ENCODE results near the gene THSD1. TPM values are rescaled to one million over a fixed set of nuclear protein-coding genes. Genes with fewer than 3 reads are reported as not detected.

THSD1 gene
- total and polyA plus RNA-seq, 2 donors (not counting 1 experiment from before 2014, with no cell fraction given), result 5.2 to 9.1 TPM

DNA sequence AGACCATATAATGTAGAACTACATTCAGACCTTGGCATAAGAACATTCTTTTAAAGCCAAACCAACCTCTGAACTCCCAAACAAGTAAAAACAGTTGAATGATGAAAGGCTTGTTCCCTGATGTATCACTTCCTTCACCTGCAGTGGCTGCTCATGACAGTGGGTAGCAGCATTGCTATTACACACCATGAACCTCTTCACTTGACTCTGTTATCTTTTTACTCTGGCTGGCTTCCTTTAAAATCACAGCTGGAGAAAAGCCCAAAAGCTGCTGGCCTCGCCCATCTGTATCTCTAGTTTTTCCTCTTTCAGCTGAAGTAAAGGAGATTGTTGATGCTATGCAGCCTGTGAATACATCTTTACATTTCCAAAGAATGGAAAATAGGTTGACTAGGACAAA lies 22.6 kb downstream of the THSD1 start:
- no peak overlapping the region for H3K4me2 ChIP-seq (ENCODE audit: extremely low read depth, insufficient read depth, low read length)
- peak in 1 of 2 donors; percentile 37 for DNase-seq (ENCODE audit: low read depth in 2 of 2)
- no peaks in the 10 kb centered on the region for H3K79me2 ChIP-seq (ENCODE audit: control insufficient read depth, insufficient read depth, low read length)
- no peak overlapping the region for H3K27ac ChIP-seq (ENCODE audit: insufficient read depth, low read length)
- no peak for TF ChIP-seq EZH2 (IDR thresholded peaks at IDR 0.05; ENCODE audit: low read length, missing control alignments)
- TF ChIP-seq CTCF (conservative IDR thresholded peaks at IDR 0.05 in 1 of 2, IDR thresholded peaks at IDR 0.05 in 1 of 2; ENCODE audit: low read depth in 1 of 2, low read length in 2 of 2), result no peak
- no peak overlapping the region for H3K9ac ChIP-seq (ENCODE audit: insufficient read depth, low read length)
- no peaks in the 10 kb centered on the region for H3K36me3 ChIP-seq (ENCODE audit: control insufficient read depth, insufficient read depth, low read length)
- no peak overlapping the region for H2AFZ ChIP-seq (ENCODE audit: low read length)
- no peaks in the 10 kb centered on the region for H3K9me3 ChIP-seq (ENCODE audit: control insufficient read depth, insufficient read depth, low read depth, low read length)
- no peaks in the 10 kb centered on the region for H4K20me1 ChIP-seq (ENCODE audit: control insufficient read depth, extremely low read depth, insufficient read depth, low read length)
- no peaks in the 10 kb centered on the region for H3K4me1 ChIP-seq (ENCODE audit: control insufficient read depth, extremely low read depth, insufficient read depth, low read length)
- H3K4me3 ChIP-seq (replicated peaks in 1 of 4; ENCODE audit: control extremely low read depth in 1 of 4, insufficient read depth in 1 of 4, low read depth in 3 of 4, low read length in 4 of 4), result no peak overlapping the region
- no peaks in the 10 kb centered on the region for H3K27me3 ChIP-seq (ENCODE audit: control insufficient read depth, insufficient read depth, low read length)

GRCh38 chr13:52378312-52378711 lies 27.7 kb downstream of the THSD1 start:
- Histone ChIP-seq H3K36me3 (ENCODE audit: control insufficient read depth, insufficient read depth, low read length) (peaks cover 7% of the 10 kb centered on the region), H3K79me2 (ENCODE audit: control insufficient read depth, insufficient read depth, low read length) (no peaks in the 10 kb centered on the region), H4K20me1 (ENCODE audit: control insufficient read depth, extremely low read depth, insufficient read depth, low read length) (no peaks in the 10 kb centered on the region), H3K27me3 (ENCODE audit: control insufficient read depth, insufficient read depth, low read length) (no peaks in the 10 kb centered on the region), H3K27ac (ENCODE audit: insufficient read depth, low read length) (no peak overlapping the region), H3K4me2 (ENCODE audit: extremely low read depth, insufficient read depth, low read length) (no peak overlapping the region), H3K4me1 (ENCODE audit: control insufficient read depth, extremely low read depth, insufficient read depth, low read length) (no peaks in the 10 kb centered on the region), H3K4me3 (replicated peaks in 1 of 4; ENCODE audit: control extremely low read depth in 1 of 4, insufficient read depth in 1 of 4, low read depth in 3 of 4, low read length in 4 of 4) (no peak overlapping the region), H2AFZ (ENCODE audit: low read length) (no peak overlapping the region), H3K9me3 (ENCODE audit: control insufficient read depth, insufficient read depth, low read depth, low read length) (no peaks in the 10 kb centered on the region), H3K9ac (ENCODE audit: insufficient read depth, low read length) (no peak overlapping the region)
- no peak for TF ChIP-seq CTCF (conservative IDR thresholded peaks at IDR 0.05 in 1 of 2, IDR thresholded peaks at IDR 0.05 in 1 of 2; ENCODE audit: low read depth in 1 of 2, low read length in 2 of 2)
- no peak for TF ChIP-seq EZH2 (IDR thresholded peaks at IDR 0.05; ENCODE audit: low read length, missing control alignments)
- no peak for DNase-seq (ENCODE audit: low read depth in 2 of 2)

DNA sequence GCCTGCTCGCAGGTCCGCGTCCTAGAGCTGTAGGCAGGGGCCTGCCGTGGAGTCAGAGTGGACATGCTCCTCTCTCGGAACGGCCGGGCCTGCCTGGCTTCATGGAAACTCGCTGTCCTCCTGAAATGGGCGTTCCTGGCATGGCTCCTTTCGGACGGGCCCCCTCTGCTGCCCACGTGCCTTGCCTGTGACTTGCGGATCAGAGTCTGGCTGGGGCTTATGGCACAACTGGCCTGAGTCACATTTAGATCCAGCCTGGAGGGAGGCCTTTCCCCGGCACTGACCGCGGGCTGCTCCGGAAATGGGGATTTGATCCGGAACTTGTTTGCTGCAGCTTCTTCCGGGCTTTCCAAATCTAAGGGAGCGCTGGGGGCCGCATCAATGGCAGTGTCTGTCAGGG lies 28.1 kb downstream of the THSD1 start:
- Histone ChIP-seq H3K4me1 (ENCODE audit: control insufficient read depth, extremely low read depth, insufficient read depth, low read length) (no peaks in the 10 kb centered on the region), H3K79me2 (ENCODE audit: control insufficient read depth, insufficient read depth, low read length) (no peaks in the 10 kb centered on the region), H3K4me2 (ENCODE audit: extremely low read depth, insufficient read depth, low read length) (no peak overlapping the region), H2AFZ (ENCODE audit: low read length) (no peak overlapping the region), H3K27me3 (ENCODE audit: control insufficient read depth, insufficient read depth, low read length) (no peaks in the 10 kb centered on the region), H4K20me1 (ENCODE audit: control insufficient read depth, extremely low read depth, insufficient read depth, low read length) (no peaks in the 10 kb centered on the region), H3K27ac (ENCODE audit: insufficient read depth, low read length) (no peak overlapping the region), H3K9ac (ENCODE audit: insufficient read depth, low read length) (no peak overlapping the region), H3K36me3 (ENCODE audit: control insufficient read depth, insufficient read depth, low read length) (peaks cover 7% of the 10 kb centered on the region), H3K4me3 (replicated peaks in 1 of 4; ENCODE audit: control extremely low read depth in 1 of 4, insufficient read depth in 1 of 4, low read depth in 3 of 4, low read length in 4 of 4) (no peak overlapping the region), H3K9me3 (ENCODE audit: control insufficient read depth, insufficient read depth, low read depth, low read length) (no peaks in the 10 kb centered on the region)
- TF ChIP-seq CTCF (conservative IDR thresholded peaks at IDR 0.05 in 1 of 2, IDR thresholded peaks at IDR 0.05 in 1 of 2; ENCODE audit: low read depth in 1 of 2, low read length in 2 of 2) (no peak), EZH2 (IDR thresholded peaks at IDR 0.05; ENCODE audit: low read length, missing control alignments) (no peak)
- no peak for DNase-seq (ENCODE audit: low read depth in 2 of 2)

Measured in fibroblast of lung (primary cell).